ENCODE results near the gene PMM1. TPM values are rescaled to one million over a fixed set of nuclear protein-coding genes. Genes with fewer than 3 reads are reported as not detected.

PMM1 gene
- total and polyA plus RNA-seq, 2 of the 13 experiments (the other 11 are each of a cell fraction or from before 2014, with no cell fraction given), result 17.8 to 95.6 TPM

DNA sequence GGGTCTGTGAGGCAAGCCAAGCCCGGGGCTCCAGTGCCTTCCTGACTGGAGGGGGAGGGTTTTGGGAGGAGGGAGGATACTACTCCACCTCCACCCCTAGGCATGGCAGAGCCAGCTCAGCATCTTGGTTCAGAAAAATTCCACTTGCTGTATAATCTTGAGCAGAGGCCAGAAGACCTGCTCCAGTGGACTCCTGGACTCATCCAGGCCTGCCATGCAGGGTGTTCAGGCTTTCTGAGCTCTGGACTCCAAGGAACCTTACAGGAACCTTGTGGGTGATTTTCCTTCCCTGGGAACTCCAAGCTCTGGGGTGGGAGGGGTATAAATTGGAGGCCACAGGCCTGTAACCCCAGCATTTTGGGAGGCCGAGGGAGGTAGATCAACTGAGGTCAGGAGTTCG lies 19.4 kb downstream of the PMM1 start:
- FAIRE-seq, result no peak
- 0% methylated on average over 3 of the region's 3 CpGs for WGBS (ENCODE audit: low lambda C conversion rate)
- Histone ChIP-seq H3K9ac (ENCODE audit: insufficient read depth, low read depth, low read length) (no peak overlapping the region), H3K36me3 (replicated peaks in 1 of 2; ENCODE audit: control insufficient read depth in 1 of 2, insufficient read depth in 2 of 2, low read length in 2 of 2) (no peaks in the 10 kb centered on the region), H3K4me1 (ENCODE audit: insufficient read depth, low read length) (peaks cover 10% of the 10 kb centered on the region), H3K9me3 (ENCODE audit: low read length) (no peaks in the 10 kb centered on the region), H3K79me2 (ENCODE audit: insufficient read depth, low read length) (no peaks in the 10 kb centered on the region), H4K20me1 (ENCODE audit: insufficient read depth, low read length) (no peaks in the 10 kb centered on the region), H2AFZ (ENCODE audit: low read length) (no peak overlapping the region), H3K27me3 (ENCODE audit: control insufficient read depth in 1 of 2, insufficient read depth in 2 of 2, low read length in 2 of 2) (no peaks in the 10 kb centered on the region; a peak in 1 of 5 replicates), H3K4me3 (replicated peaks in 1 of 3; ENCODE audit: insufficient read depth in 1 of 3, low read depth in 2 of 3, low read length in 3 of 3) (no peak overlapping the region), H3K27ac (ENCODE audit: extremely low read length, insufficient read depth, low read length) (no peak overlapping the region), H3K4me2 (ENCODE audit: low read depth, low read length) (no peak overlapping the region)
- intact Hi-C loops (cut with micrococcal nuclease; ENCODE audit: unreplicated experiment), result no loop called here
- TF ChIP-seq ZSCAN22 (CRISPR knock-in tag; IDR thresholded peaks at IDR 0.05), result no peak
- no peak for TF ChIP-seq GFI1 (CRISPR knock-in tag; IDR thresholded peaks at IDR 0.05; ENCODE audit: borderline replicate concordance)
- no peak for TF ChIP-seq ZNF782 (CRISPR knock-in tag; IDR thresholded peaks at IDR 0.05; ENCODE audit: borderline replicate concordance)
- no peak for TF ChIP-seq CC2D1A (CRISPR knock-in tag; IDR thresholded peaks at IDR 0.05)
- no peak for TF ChIP-seq ZNF12 (CRISPR knock-in tag; IDR thresholded peaks at IDR 0.05)
- no peak for TF ChIP-seq IKZF4 (CRISPR knock-in tag; IDR thresholded peaks at IDR 0.05; ENCODE audit: borderline replicate concordance, low read depth, not compliant biosample characterization)
- TF ChIP-seq ZNF232 (CRISPR knock-in tag; IDR thresholded peaks at IDR 0.05; ENCODE audit: borderline replicate concordance), result no peak
- in situ Hi-C loops (cut with HindIII; ENCODE audit: extremely low pct_ligation_motif_present, low pct_unique_long_range_greater_than_20kb), result no loop called here
- ATAC-seq, result no peak
- DNase-seq (ENCODE audit: low spot score), result no peak
- ChIA-PET POLR2A (no interaction called here), CTCF (ENCODE audit: low intra/inter-chr PET ratio, low total read pairs) (no interaction called here)
- no TSS peak for BruUV-seq (replicated peaks)

DNA sequence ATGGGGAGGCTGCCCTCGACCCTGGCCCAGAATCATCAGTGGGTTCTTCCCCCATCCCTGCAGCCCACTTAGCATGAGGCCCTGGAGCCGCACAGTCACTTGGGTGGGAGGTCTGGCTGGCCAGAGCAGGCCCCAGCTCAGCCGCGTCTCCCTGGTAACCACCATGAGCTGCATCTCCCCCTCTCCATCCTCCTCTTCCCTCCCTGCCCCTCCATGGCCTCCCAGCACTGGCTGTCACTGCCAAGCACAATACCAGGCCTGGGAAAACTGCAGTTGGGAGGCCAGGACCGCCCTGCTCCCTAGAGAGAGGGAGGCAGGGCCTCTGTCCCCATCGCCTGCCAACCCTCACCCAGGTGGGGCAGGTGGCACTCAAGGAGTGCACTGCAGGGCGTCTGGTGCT lies 20.8 kb downstream of the PMM1 start:
- ATAC-seq (no peak), DNase-seq (ENCODE audit: low spot score) (no peak), FAIRE-seq (no peak)
- ChIA-PET CTCF (ENCODE audit: low intra/inter-chr PET ratio, low total read pairs) (no interaction called here), POLR2A (interaction anchor here (0.6 to 1.4 kb wide), 4 partner anchors 10 to 53 kb away, joined by 3 to 4 read pairs (median 4); partner anchors contain the start of genes DESI1 and XRCC6)
- no TSS peak for BruUV-seq (replicated peaks)
- Histone ChIP-seq H3K27ac (ENCODE audit: extremely low read length, insufficient read depth, low read length) (no peak overlapping the region), H3K4me2 (ENCODE audit: low read depth, low read length) (no peak overlapping the region), H3K27me3 (ENCODE audit: control insufficient read depth in 1 of 2, insufficient read depth in 2 of 2, low read length in 2 of 2) (no peaks in the 10 kb centered on the region; a peak in 1 of 5 replicates), H3K4me3 (replicated peaks in 1 of 3; ENCODE audit: insufficient read depth in 1 of 3, low read depth in 2 of 3, low read length in 3 of 3) (no peak overlapping the region), H3K79me2 (ENCODE audit: insufficient read depth, low read length) (no peaks in the 10 kb centered on the region), H2AFZ (ENCODE audit: low read length) (no peak overlapping the region), H4K20me1 (ENCODE audit: insufficient read depth, low read length) (no peaks in the 10 kb centered on the region), H3K9ac (ENCODE audit: insufficient read depth, low read depth, low read length) (no peak overlapping the region), H3K4me1 (ENCODE audit: insufficient read depth, low read length) (peaks cover 19% of the 10 kb centered on the region), H3K36me3 (replicated peaks in 1 of 2; ENCODE audit: control insufficient read depth in 1 of 2, insufficient read depth in 2 of 2, low read length in 2 of 2) (no peaks in the 10 kb centered on the region), H3K9me3 (ENCODE audit: low read length) (no peaks in the 10 kb centered on the region)
- in situ Hi-C loops (cut with HindIII; ENCODE audit: extremely low pct_ligation_motif_present, low pct_unique_long_range_greater_than_20kb) (no loop called here), intact Hi-C loops (cut with micrococcal nuclease; ENCODE audit: unreplicated experiment) (no loop called here)
- 35% methylated on average over 7 of the region's 7 CpGs for WGBS (ENCODE audit: low lambda C conversion rate)
- TF ChIP-seq SRSF1 (optimal IDR thresholded peaks at IDR 0.05; ENCODE audit: low read depth, low read length) (no peak), FOXJ3 (CRISPR knock-in tag; IDR thresholded peaks at IDR 0.05; ENCODE audit: borderline replicate concordance) (no peak), ZNF605 (CRISPR knock-in tag; IDR thresholded peaks at IDR 0.05) (no peak), EHMT2 (IDR thresholded peaks at IDR 0.05; ENCODE audit: borderline replicate concordance, low read depth, low read length) (no peak), SIX1 (CRISPR knock-in tag; IDR thresholded peaks at IDR 0.05; ENCODE audit: borderline replicate concordance) (no peak), IKZF4 (CRISPR knock-in tag; IDR thresholded peaks at IDR 0.05; ENCODE audit: borderline replicate concordance, low read depth, not compliant biosample characterization) (no peak), ATF7-NPFF (CRISPR knock-in tag; IDR thresholded peaks at IDR 0.05; ENCODE audit: low read depth) (no peak)
- TF ChIP-seq, protein P1, sequence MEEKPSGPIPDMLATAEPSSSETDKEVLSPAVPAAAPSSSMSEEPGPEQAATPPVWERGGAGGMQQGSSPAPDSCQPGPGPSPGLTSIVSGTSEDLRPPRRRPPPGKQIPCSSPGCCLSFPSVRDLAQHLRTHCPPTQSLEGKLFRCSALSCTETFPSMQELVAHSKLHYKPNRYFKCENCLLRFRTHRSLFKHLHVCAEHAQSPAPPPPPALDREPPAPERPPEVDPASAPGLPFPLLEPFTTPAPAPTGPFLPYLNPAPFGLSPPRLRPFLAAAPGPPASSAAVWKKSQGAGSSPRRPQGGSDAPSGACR (CRISPR knock-in tag; IDR thresholded peaks at IDR 0.05), result no peak
- TF ChIP-seq, protein P2, sequence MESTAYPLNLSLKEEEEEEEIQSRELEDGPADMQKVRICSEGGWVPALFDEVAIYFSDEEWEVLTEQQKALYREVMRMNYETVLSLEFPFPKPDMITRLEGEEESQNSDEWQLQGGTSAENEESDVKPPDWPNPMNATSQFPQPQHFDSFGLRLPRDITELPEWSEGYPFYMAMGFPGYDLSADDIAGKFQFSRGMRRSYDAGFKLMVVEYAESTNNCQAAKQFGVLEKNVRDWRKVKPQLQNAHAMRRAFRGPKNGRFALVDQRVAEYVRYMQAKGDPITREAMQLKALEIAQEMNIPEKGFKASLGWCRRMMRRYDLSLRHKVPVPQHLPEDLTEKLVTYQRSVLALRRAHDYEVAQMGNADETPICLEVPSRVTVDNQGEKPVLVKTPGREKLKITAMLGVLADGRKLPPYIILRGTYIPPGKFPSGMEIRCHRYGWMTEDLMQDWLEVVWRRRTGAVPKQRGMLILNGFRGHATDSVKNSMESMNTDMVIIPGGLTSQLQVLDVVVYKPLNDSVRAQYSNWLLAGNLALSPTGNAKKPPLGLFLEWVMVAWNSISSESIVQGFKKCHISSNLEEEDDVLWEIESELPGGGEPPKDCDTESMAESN (CRISPR knock-in tag; conservative IDR thresholded peaks at IDR 0.05), result no peak
- TF ChIP-seq, protein P3, sequence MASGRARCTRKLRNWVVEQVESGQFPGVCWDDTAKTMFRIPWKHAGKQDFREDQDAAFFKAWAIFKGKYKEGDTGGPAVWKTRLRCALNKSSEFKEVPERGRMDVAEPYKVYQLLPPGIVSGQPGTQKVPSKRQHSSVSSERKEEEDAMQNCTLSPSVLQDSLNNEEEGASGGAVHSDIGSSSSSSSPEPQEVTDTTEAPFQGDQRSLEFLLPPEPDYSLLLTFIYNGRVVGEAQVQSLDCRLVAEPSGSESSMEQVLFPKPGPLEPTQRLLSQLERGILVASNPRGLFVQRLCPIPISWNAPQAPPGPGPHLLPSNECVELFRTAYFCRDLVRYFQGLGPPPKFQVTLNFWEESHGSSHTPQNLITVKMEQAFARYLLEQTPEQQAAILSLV (CRISPR knock-in tag; IDR thresholded peaks at IDR 0.05; ENCODE audit: borderline replicate concordance), result no peak

Data from HepG2 (cell line).